H9 (cell line): Measurements from ENCODE around the gene ELMOD1. TPM values are rescaled to one million over a fixed set of nuclear protein-coding genes. Genes with fewer than 3 reads are reported as not detected.

ENCODE experiments used
- DNase-seq: peaks from one replicate; pipeline ENCODE4 v3.0.0-alpha.2; 2017
- H2AFZ ChIP-seq: one replicate; pipeline ENCODE4 v1.6.1; 2013; ENCODE audit warnings: mild to moderate bottlenecking, low read length, control low read depth, moderate library complexity
- H2AK5ac ChIP-seq: 2 replicates; pipeline ENCODE4 v1.6.1; 2013; ENCODE audit warnings: low read length, control low read depth, mixed read lengths; ENCODE audit not compliant: insufficient read length
- H2BK120ac ChIP-seq: one replicate; pipeline ENCODE4 v1.6.1; 2013; ENCODE audit warnings: low read depth, mild to moderate bottlenecking, low read length, control low read depth, inconsistent platforms; ENCODE audit not compliant: poor library complexity, severe bottlenecking
- H2BK12ac ChIP-seq: 2 replicates; pipeline ENCODE4 v1.6.1; 2013; ENCODE audit warnings: low read length, control low read depth, mixed read lengths, low read depth; ENCODE audit not compliant: insufficient read length
- H2BK15ac ChIP-seq: 2 replicates; pipeline ENCODE4 v1.6.1; 2013; ENCODE audit warnings: low read depth, low read length, control low read depth
- H2BK20ac ChIP-seq: one replicate; pipeline ENCODE4 v1.6.1; 2013; ENCODE audit warnings: low read depth, mild to moderate bottlenecking, low read length, control low read depth, inconsistent platforms; ENCODE audit not compliant: poor library complexity, severe bottlenecking
- H2BK5ac ChIP-seq: 2 replicates; pipeline ENCODE4 v1.6.1; 2013; ENCODE audit warnings: low read length, control low read depth, mixed read lengths; ENCODE audit not compliant: insufficient read length
- H3K14ac ChIP-seq: 2 replicates; pipeline ENCODE4 v1.6.1; 2013; ENCODE audit warnings: low read length, control low read depth; ENCODE audit not compliant: insufficient read depth
- H3K18ac ChIP-seq: 2 replicates; pipeline ENCODE4 v1.6.1; 2013; ENCODE audit warnings: low read depth, mild to moderate bottlenecking, mixed read lengths, low read length, control low read depth; ENCODE audit not compliant: insufficient read length
- H3K23ac ChIP-seq: 2 replicates; pipeline ENCODE4 v1.6.1; 2013; ENCODE audit warnings: low read length, control low read depth, mixed read lengths, low read depth; ENCODE audit not compliant: insufficient read length
- H3K23me2 ChIP-seq: 2 replicates; pipeline ENCODE4 v1.6.1; 2013; ENCODE audit warnings: low read depth, mild to moderate bottlenecking, mixed read lengths, low read length, control low read depth; ENCODE audit not compliant: insufficient read length, poor library complexity, severe bottlenecking
- H3K27ac ChIP-seq: 2 replicates; pipeline ENCODE4 v1.5.1; 2013; ENCODE audit warnings: low read length, control low read depth, mixed read lengths, low read depth; ENCODE audit not compliant: insufficient read length
- H3K27me3 ChIP-seq: 2 replicates; pipeline ENCODE4 v1.6.1; 2013; ENCODE audit warnings: low read length, control low read depth, inconsistent platforms; ENCODE audit not compliant: insufficient read depth
- H3K4ac ChIP-seq: 2 replicates; pipeline ENCODE4 v1.6.1; 2013; ENCODE audit warnings: low read depth, mild to moderate bottlenecking, control low read depth, inconsistent platforms, low read length, moderate library complexity
- H3K4me1 ChIP-seq: 2 replicates; pipeline ENCODE4 v1.6.1; 2013; ENCODE audit warnings: low read length, control low read depth, inconsistent platforms; ENCODE audit not compliant: insufficient read depth
- H3K4me2 ChIP-seq: 2 replicates; pipeline ENCODE4 v1.6.1; 2013; ENCODE audit warnings: low read length, control low read depth, mixed read lengths; ENCODE audit not compliant: insufficient read length, insufficient read depth
- H3K56ac ChIP-seq: 2 replicates; pipeline ENCODE4 v1.6.1; 2013; ENCODE audit warnings: low read depth, mild to moderate bottlenecking, mixed read lengths, low read length, control low read depth; ENCODE audit not compliant: insufficient read length
- H3K79me1 ChIP-seq: 2 replicates; pipeline ENCODE4 v1.6.1; 2013; ENCODE audit warnings: low read depth, mild to moderate bottlenecking, moderate library complexity, low read length, control low read depth, inconsistent platforms; ENCODE audit not compliant: insufficient read depth, poor library complexity, severe bottlenecking
- H3K79me2 ChIP-seq: 2 replicates; pipeline ENCODE4 v1.6.1; 2013; ENCODE audit warnings: low read length, control low read depth, inconsistent platforms; ENCODE audit not compliant: insufficient read depth
- H3K9ac ChIP-seq: 2 replicates; pipeline ENCODE4 v1.6.1; 2013; ENCODE audit warnings: low read length, control low read depth, mixed read lengths; ENCODE audit not compliant: insufficient read length; ENCODE audit errors: extremely low read depth
- H3K9me3 ChIP-seq: one replicate; pipeline ENCODE4 v1.6.1; 2013; ENCODE audit warnings: low read depth, low read length, inconsistent platforms; ENCODE audit not compliant: control insufficient read depth
- H3T11ph ChIP-seq: one replicate; pipeline ENCODE4 v1.6.1; 2013; ENCODE audit warnings: mild to moderate bottlenecking, low read length, control low read depth, inconsistent platforms
- H4K20me1 ChIP-seq: one replicate; pipeline ENCODE4 v1.6.1; 2013; ENCODE audit not compliant: control insufficient read depth, insufficient read length, insufficient read depth
- H4K5ac ChIP-seq: 2 replicates; pipeline ENCODE4 v1.6.1; 2013; ENCODE audit warnings: low read depth, mild to moderate bottlenecking, mixed read lengths, low read length, control low read depth; ENCODE audit not compliant: insufficient read length
- H4K8ac ChIP-seq: replicated peaks from 2 replicates; pipeline ENCODE4 v1.6.1; 2013; ENCODE audit warnings: low read length, control low read depth, mixed read lengths, low read depth; ENCODE audit not compliant: insufficient read length
- H4K91ac ChIP-seq: 2 replicates; pipeline ENCODE4 v1.6.1; 2013; ENCODE audit warnings: low read depth, mild to moderate bottlenecking, moderate library complexity, mixed read lengths, low read length, control low read depth; ENCODE audit not compliant: insufficient read length
- H3K27ac Mint-ChIP-seq, 3 experiments: 2 replicates in 2 of 3; 3 replicates in 1 of 3; pipeline ENCODE4 v1.8.0; 2020 to 2021; ENCODE audit warnings: mixed read lengths in 3 of 3, mild to moderate bottlenecking in 1 of 3, moderate library complexity in 1 of 3
- H3K27me3 Mint-ChIP-seq: 2 replicates; pipeline ENCODE4 v1.8.0; 2021; ENCODE audit warnings: low read depth, mild to moderate bottlenecking, moderate library complexity, mixed read lengths
- H3K36me3 Mint-ChIP-seq, 3 experiments: 2 replicates in 2 of 3; 3 replicates in 1 of 3; pipeline ENCODE4 v1.8.0; 2020 to 2021; ENCODE audit warnings: low read depth in 3 of 3, mixed read lengths in 3 of 3; ENCODE audit not compliant: insufficient read depth in 1 of 3
- H3K4me1 Mint-ChIP-seq, 2 experiments: 2 replicates each; pipeline ENCODE4 v1.8.0; 2020; ENCODE audit warnings: mixed read lengths in 2 of 2
- H3K4me3 Mint-ChIP-seq, 2 experiments: 2 replicates in 1 of 2; 3 replicates in 1 of 2; pipeline ENCODE4 v1.8.0; 2020 to 2021; ENCODE audit warnings: mild to moderate bottlenecking in 2 of 2, mixed read lengths in 2 of 2, moderate library complexity in 1 of 2
- H3K9me3 Mint-ChIP-seq, 2 experiments: 2 replicates in 1 of 2; 3 replicates in 1 of 2; pipeline ENCODE4 v1.8.0; 2020; ENCODE audit warnings: mild to moderate bottlenecking in 2 of 2, mixed read lengths in 2 of 2, moderate library complexity in 1 of 2
- WGBS: extraction: QIAGEN DNeasy Blood & Tissue Kit; methylation state at CpG from one replicate; pipeline ENCODE4 v1.1.7; 2013; ENCODE audit warnings: missing lambda C conversion rate, low lambda C conversion rate, mixed read lengths; ENCODE audit not compliant: insufficient read length; ENCODE audit errors: extremely low coverage; 5-methylcytosine and 5-hydroxymethylcytosine counted together
- total RNA-seq: library from RNA; stranded (reverse); gene quantifications from 2 replicates; pipeline ENCODE4 v1.2.1, GENCODE V29; 2021
- TF ChIP-seq, protein P1 (sequence below): fragments of 200-600 bp; sonication (generic); conservative IDR thresholded peaks from 3 replicates; pipeline ENCODE4 v1.8.0; 2021; ENCODE audit warnings: antibody characterized with exemption, mild to moderate bottlenecking

The ELMOD1 gene
- total RNA-seq, 1 experiment from 2014 or later, result 0.61 TPM

- H3K18ac ChIP-seq, result no peak overlapping the region
- H2AK5ac ChIP-seq, result no peak overlapping the region
- no peaks in the 10 kb centered on the region for H3K27me3 ChIP-seq
- H3K4me2 ChIP-seq, result no peak overlapping the region
- no CpG with 5 or more reads among the region's 6 CpGs for WGBS
- H2BK5ac ChIP-seq, result no peak overlapping the region
- no peak overlapping the region for H3K9ac ChIP-seq
- no peak overlapping the region for H4K8ac ChIP-seq
- no peaks in the 10 kb centered on the region for H3K23me2 ChIP-seq
- no peaks in the 10 kb centered on the region for H3K9me3 ChIP-seq
- no peak overlapping the region for H2BK20ac ChIP-seq
- no peak overlapping the region for H3K27ac ChIP-seq
- no peak overlapping the region for H2AFZ ChIP-seq
- no peak overlapping the region for H2BK12ac ChIP-seq
- H3K4me3 Mint-ChIP-seq, result no peak overlapping the region
- H3K27me3 Mint-ChIP-seq, result no peaks in the 10 kb centered on the region
- H3K79me2 ChIP-seq, result no peaks in the 10 kb centered on the region
- H2BK120ac ChIP-seq, result no peak overlapping the region
- H3K36me3 Mint-ChIP-seq, result peaks cover 0 to 5% (median 0%) of the 10 kb centered on the region in 3 experiments; a peak in 1 of 7 replicates
- no peak overlapping the region for H2BK15ac ChIP-seq
- no peak overlapping the region for H3K56ac ChIP-seq
- H3K14ac ChIP-seq, result no peak overlapping the region
- H3K27ac Mint-ChIP-seq, result no peak overlapping the region
- no peak overlapping the region for H4K5ac ChIP-seq
- peaks cover 0 to 2% of the 10 kb centered on the region in 2 experiments; a peak in 1 of 4 replicates for H3K4me1 Mint-ChIP-seq
- no peak overlapping the region for H3T11ph ChIP-seq
- H3K9me3 Mint-ChIP-seq, result no peaks in the 10 kb centered on the region; a peak in 2 of 5 replicates
- H3K4me1 ChIP-seq, result no peaks in the 10 kb centered on the region
- H4K20me1 ChIP-seq, result no peaks in the 10 kb centered on the region
- DNase-seq, result no peak
- TF ChIP-seq, protein P1, sequence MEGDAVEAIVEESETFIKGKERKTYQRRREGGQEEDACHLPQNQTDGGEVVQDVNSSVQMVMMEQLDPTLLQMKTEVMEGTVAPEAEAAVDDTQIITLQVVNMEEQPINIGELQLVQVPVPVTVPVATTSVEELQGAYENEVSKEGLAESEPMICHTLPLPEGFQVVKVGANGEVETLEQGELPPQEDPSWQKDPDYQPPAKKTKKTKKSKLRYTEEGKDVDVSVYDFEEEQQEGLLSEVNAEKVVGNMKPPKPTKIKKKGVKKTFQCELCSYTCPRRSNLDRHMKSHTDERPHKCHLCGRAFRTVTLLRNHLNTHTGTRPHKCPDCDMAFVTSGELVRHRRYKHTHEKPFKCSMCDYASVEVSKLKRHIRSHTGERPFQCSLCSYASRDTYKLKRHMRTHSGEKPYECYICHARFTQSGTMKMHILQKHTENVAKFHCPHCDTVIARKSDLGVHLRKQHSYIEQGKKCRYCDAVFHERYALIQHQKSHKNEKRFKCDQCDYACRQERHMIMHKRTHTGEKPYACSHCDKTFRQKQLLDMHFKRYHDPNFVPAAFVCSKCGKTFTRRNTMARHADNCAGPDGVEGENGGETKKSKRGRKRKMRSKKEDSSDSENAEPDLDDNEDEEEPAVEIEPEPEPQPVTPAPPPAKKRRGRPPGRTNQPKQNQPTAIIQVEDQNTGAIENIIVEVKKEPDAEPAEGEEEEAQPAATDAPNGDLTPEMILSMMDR, result no peak
- no peaks in the 10 kb centered on the region for H3K79me1 ChIP-seq
- no peak overlapping the region for H3K4ac ChIP-seq
- H3K23ac ChIP-seq, result no peak overlapping the region
- no peak overlapping the region for H4K91ac ChIP-seq
Measured at GRCh38 chr11:107688322-107688918, 97.5 kb downstream of the ELMOD1 start.
